K562 (cell line): ENCODE measurements around the gene GGACT. TPM values are rescaled to one million over a fixed set of nuclear protein-coding genes. Genes with fewer than 3 reads are reported as not detected.
A peak's percentile ranks its signal among the peaks of the same experiment; 100 is the strongest.

Experiments used
- BACH1 ChIP-seq: fragments of 200-800 bp; sonication (Bioruptor generic); IDR thresholded peaks from 2 replicates; pipeline ENCODE4 v1.6.1; 2016; ENCODE audit warnings: missing genetic modification characterization, missing compliant biosample characterization
- BDP1 ChIP-seq: IDR thresholded peaks from 3 replicates; pipeline ENCODE4 v1.6.1; 2011; ENCODE audit not compliant: insufficient read length, insufficient read depth
- JUN ChIP-seq, 2 experiments: sonication (generic) in 1 of 2; formaldehyde crosslinking in 1 of 2; IDR thresholded peaks; 2 replicates each; pipeline versions ENCODE4 v1.6.1 to v1.8.0; 2012 to 2022; ENCODE audit warnings: borderline replicate concordance in 2 of 2, mild to moderate bottlenecking in 2 of 2, improper control_type of control experiment in 1 of 2, low read depth in 1 of 2, low read length in 1 of 2, missing genetic modification reagents in 1 of 2
- KHSRP ChIP-seq: fragments of 450-650 bp; IDR thresholded peaks from 2 replicates; pipeline ENCODE4 v1.6.1; 2017
- KLF13 ChIP-seq: fragments of 450-650 bp; IDR thresholded peaks from 2 replicates; pipeline ENCODE4 v1.6.1; 2016; ENCODE audit warnings: missing genetic modification characterization, low read depth, mild to moderate bottlenecking, missing compliant biosample characterization, moderate library complexity, borderline replicate concordance
- MAFK ChIP-seq: IDR thresholded peaks from 2 replicates; pipeline ENCODE4 v1.6.1; 2011; ENCODE audit warnings: low read length, improper control_type of control experiment
- NCOA6 ChIP-seq: fragments of 450-650 bp; IDR thresholded peaks from 2 replicates; pipeline ENCODE4 v1.6.1; 2017; ENCODE audit warnings: mild to moderate bottlenecking
- PTRF ChIP-seq: fragments of 450-650 bp; IDR thresholded peaks from 2 replicates; pipeline ENCODE4 v1.6.1; 2016; ENCODE audit warnings: mild to moderate bottlenecking, missing genetic modification characterization, missing compliant biosample characterization
- SIN3B ChIP-seq: fragments of 450-650 bp; IDR thresholded peaks from 2 replicates; pipeline ENCODE4 v1.6.1; 2017; ENCODE audit warnings: low read depth, mild to moderate bottlenecking, moderate library complexity
- SMARCA4 ChIP-seq: fragments of 450-650 bp; IDR thresholded peaks from 2 replicates; pipeline ENCODE4 v1.6.1; 2016
- STAT5B ChIP-seq: fragments of 250-450 bp; sonication (Bioruptor Pico); IDR thresholded peaks from 2 replicates; pipeline ENCODE4 v1.8.0; 2021; ENCODE audit warnings: mild to moderate bottlenecking, inconsistent platforms
- THRAP3 ChIP-seq: fragments of 450-650 bp; IDR thresholded peaks from 2 replicates; pipeline ENCODE4 v1.6.1; 2016; ENCODE audit warnings: mild to moderate bottlenecking, inconsistent platforms, borderline replicate concordance
- XRCC4 ChIP-seq: IDR thresholded peaks from one replicate; pipeline ENCODE4 v1.6.1; 2011; ENCODE audit not compliant: insufficient read depth, insufficient read length; ENCODE audit errors: extremely low read depth
- ZBTB1 ChIP-seq: sonication (generic); formaldehyde crosslinking; IDR thresholded peaks from 2 replicates; pipeline ENCODE4 v1.8.1; 2023; ENCODE audit warnings: missing genetic modification reagents, low read depth, mild to moderate bottlenecking, borderline replicate concordance
- ZNF224 ChIP-seq: sonication (generic); formaldehyde crosslinking; IDR thresholded peaks from 2 replicates; pipeline ENCODE4 v1.8.0; 2022; ENCODE audit warnings: mild to moderate bottlenecking, missing genetic modification reagents
- ZNF347 ChIP-seq: fragments of 450-650 bp; formaldehyde crosslinking; IDR thresholded peaks from 2 replicates; pipeline ENCODE4 v1.4.0; 2020; ENCODE audit warnings: low read depth, mild to moderate bottlenecking, moderate library complexity
- ZNF766 ChIP-seq: fragments of 200-800 bp; sonication (Bioruptor generic); conservative IDR thresholded peaks from 2 replicates; pipeline ENCODE4 v1.6.1; 2016; ENCODE audit warnings: missing genetic modification characterization, missing compliant biosample characterization
- polyA plus RNA-seq, 8 experiments: library from polyadenylated mRNA; depleted of rRNA in 4 of 8; stranded (reverse) in 5 of 8; unstranded in 3 of 8; fragments of >200 nt; fragmentation: Nextera tagmentation in 2 of 8; fragmentation: Illumina TruSeq in 1 of 8; extraction: Ambion mirVana in 2 of 8; extraction: Trizol in 1 of 8; gene quantifications; 2 replicates each; pipeline versions ENCODE4 v1.2.1 to v1.2.3, GENCODE V29; 2011 to 2014; ENCODE audit warnings: inconsistent platforms in 1 of 8, missing spikeins in 1 of 8
- total RNA-seq, 7 experiments: library from RNA; depleted of rRNA in 6 of 7; stranded (reverse); fragments of >200 nt in 6 of 7; fragmentation: Illumina TruSeq in 2 of 7; extraction: Trizol in 2 of 7; gene quantifications; 2 replicates each; pipeline versions ENCODE4 v1.2.1 to v1.2.3, GENCODE V29; 2011 to 2021; ENCODE audit warnings: low replicate concordance in 1 of 7
- TF ChIP-seq, protein P1 (sequence below): sonication (generic); formaldehyde crosslinking; IDR thresholded peaks from 2 replicates; pipeline ENCODE4 v1.8.1; 2023; ENCODE audit warnings: mild to moderate bottlenecking, missing genetic modification reagents
- TF ChIP-seq, protein P2 (sequence below): fragments of 450-650 bp; IDR thresholded peaks from 2 replicates; pipeline ENCODE4 v1.6.1; 2016; ENCODE audit warnings: low read depth, mild to moderate bottlenecking, moderate library complexity
- TF ChIP-seq, protein P3 (sequence below): fragments of 200-400 bp; formaldehyde crosslinking; IDR thresholded peaks from 2 replicates; pipeline ENCODE4 v1.6.1; 2017; ENCODE audit warnings: mild to moderate bottlenecking, low read depth, low read length, moderate library complexity

Gene GGACT
- total and polyA plus RNA-seq, 9 of the 15 experiments (the other 6 are each of a cell fraction or from before 2014, with no cell fraction given), result 0.20 to 3.2 (median 1.7) TPM

DNA sequence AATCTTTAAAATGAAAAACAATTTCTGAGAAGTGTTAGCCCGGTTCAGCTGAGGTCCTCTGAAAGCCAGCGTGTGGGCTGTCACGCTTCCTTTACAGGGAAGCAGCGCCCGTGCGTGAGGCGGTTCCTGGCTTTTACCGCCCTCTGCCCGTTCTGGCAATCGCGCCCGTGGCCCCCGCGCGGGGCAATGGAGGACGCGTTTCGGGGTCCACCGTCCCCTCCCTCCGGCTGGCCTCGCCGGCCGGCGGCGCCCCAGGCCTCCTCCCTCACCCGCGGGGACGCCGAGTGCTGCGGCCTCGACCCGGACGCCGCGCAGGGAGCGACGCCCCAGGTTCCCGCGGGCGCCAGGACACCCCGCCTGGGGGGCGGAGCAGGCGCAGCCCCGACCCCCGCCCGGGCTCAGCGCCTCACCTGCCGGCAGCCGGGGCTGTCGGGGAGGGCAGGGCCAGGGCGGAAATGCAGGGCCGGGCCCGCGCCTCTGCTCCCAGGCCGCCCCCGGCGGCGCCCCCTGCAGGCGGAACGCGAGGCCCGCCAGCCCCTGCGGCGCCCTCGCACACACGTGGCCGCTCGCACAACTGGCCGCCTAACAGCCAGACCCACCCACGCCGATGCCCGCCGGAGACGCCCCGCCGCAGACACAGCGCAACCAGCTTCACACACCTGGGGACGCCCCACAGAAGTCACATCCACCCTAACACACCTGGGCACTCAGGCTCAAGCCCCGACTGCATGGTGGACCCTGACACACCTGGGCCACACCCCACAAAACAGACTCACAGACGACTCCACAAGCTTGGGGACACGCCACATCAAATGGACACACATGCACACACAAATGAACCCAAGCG, at the start of gene GGACT (continued):
- no peak for TF ChIP-seq KLF13 (tag)
- TF ChIP-seq BDP1, result no peak
- no peak for TF ChIP-seq XRCC4
- TF ChIP-seq, protein P1, sequence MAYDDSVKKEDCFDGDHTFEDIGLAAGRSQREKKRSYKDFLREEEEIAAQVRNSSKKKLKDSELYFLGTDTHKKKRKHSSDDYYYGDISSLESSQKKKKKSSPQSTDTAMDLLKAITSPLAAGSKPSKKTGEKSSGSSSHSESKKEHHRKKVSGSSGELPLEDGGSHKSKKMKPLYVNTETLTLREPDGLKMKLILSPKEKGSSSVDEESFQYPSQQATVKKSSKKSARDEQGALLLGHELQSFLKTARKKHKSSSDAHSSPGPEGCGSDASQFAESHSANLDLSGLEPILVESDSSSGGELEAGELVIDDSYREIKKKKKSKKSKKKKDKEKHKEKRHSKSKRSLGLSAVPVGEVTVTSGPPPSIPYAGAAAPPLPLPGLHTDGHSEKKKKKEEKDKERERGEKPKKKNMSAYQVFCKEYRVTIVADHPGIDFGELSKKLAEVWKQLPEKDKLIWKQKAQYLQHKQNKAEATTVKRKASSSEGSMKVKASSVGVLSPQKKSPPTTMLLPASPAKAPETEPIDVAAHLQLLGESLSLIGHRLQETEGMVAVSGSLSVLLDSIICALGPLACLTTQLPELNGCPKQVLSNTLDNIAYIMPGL (CRISPR knock-in tag), result peak; percentile 90; the same call in 1 of the 2 replicates
- TF ChIP-seq JUN (IDR thresholded peaks at IDR 0.05; ENCODE audit: borderline replicate concordance, low read depth, low read length), result peak; percentile 49; the same call in 1 of the 2 replicates
- no peak for TF ChIP-seq JUN (CRISPR knock-in tag; IDR thresholded peaks at IDR 0.05; ENCODE audit: borderline replicate concordance)
- no peak for TF ChIP-seq THRAP3
- no peak for TF ChIP-seq ZNF224 (CRISPR knock-in tag)
- no peak for TF ChIP-seq ZNF766 (CRISPR knock-in tag)
- TF ChIP-seq SIN3B, result peak; percentile 44
- TF ChIP-seq SMARCA4, result no peak
- peak; percentile 82 for TF ChIP-seq ZBTB1 (CRISPR knock-in tag)
- TF ChIP-seq KHSRP, result no peak
- TF ChIP-seq NCOA6, result no peak
- TF ChIP-seq, protein P2, sequence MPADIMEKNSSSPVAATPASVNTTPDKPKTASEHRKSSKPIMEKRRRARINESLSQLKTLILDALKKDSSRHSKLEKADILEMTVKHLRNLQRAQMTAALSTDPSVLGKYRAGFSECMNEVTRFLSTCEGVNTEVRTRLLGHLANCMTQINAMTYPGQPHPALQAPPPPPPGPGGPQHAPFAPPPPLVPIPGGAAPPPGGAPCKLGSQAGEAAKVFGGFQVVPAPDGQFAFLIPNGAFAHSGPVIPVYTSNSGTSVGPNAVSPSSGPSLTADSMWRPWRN, result no peak
- no peak for TF ChIP-seq PTRF (tag)
- TF ChIP-seq BACH1, result no peak
- TF ChIP-seq STAT5B, result no peak
- TF ChIP-seq ZNF347 (CRISPR knock-in tag), result no peak
- TF ChIP-seq MAFK, result no peak
- TF ChIP-seq, protein P3, sequence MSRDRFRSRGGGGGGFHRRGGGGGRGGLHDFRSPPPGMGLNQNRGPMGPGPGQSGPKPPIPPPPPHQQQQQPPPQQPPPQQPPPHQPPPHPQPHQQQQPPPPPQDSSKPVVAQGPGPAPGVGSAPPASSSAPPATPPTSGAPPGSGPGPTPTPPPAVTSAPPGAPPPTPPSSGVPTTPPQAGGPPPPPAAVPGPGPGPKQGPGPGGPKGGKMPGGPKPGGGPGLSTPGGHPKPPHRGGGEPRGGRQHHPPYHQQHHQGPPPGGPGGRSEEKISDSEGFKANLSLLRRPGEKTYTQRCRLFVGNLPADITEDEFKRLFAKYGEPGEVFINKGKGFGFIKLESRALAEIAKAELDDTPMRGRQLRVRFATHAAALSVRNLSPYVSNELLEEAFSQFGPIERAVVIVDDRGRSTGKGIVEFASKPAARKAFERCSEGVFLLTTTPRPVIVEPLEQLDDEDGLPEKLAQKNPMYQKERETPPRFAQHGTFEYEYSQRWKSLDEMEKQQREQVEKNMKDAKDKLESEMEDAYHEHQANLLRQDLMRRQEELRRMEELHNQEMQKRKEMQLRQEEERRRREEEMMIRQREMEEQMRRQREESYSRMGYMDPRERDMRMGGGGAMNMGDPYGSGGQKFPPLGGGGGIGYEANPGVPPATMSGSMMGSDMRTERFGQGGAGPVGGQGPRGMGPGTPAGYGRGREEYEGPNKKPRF, result no peak
